Loucy (cell line): ENCODE data around the gene OR10A5.

Experiments used
- EZH2phosphoT487 ChIP-seq: fragments of 200-600 bp; IDR thresholded peaks from 2 replicates; pipeline ENCODE4 v1.6.1; 2018; ENCODE audit warnings: antibody characterized with exemption, mild to moderate bottlenecking, moderate library complexity, borderline replicate concordance
- TF ChIP-seq, protein P1 (sequence below): fragments of 200-600 bp; sonication (generic); conservative IDR thresholded peaks from 2 replicates; pipeline ENCODE4 v1.5.1; 2014; ENCODE audit warnings: mild to moderate bottlenecking, antibody characterized with exemption, low read length

DNA sequence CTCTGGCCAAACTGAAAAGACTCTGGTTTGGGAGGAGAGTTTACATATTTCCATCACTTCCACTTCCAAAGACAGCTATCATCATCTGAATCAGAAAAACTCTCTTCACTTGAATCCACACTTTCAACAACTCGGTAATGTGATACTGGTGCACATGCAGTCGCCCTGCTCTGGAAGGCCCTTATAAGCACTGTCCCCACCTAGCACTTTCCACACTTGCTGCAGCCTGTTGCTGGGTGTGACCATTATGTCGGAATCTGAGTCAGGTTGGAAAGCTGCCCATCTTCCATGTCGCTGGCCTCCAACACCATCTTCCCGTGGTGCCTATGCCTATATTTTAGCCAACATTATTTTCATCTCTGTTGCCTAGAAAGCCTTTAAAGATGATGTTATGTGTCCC lies 1.1 kb upstream of the OR10A5 start:
- TF ChIP-seq, protein P1, sequence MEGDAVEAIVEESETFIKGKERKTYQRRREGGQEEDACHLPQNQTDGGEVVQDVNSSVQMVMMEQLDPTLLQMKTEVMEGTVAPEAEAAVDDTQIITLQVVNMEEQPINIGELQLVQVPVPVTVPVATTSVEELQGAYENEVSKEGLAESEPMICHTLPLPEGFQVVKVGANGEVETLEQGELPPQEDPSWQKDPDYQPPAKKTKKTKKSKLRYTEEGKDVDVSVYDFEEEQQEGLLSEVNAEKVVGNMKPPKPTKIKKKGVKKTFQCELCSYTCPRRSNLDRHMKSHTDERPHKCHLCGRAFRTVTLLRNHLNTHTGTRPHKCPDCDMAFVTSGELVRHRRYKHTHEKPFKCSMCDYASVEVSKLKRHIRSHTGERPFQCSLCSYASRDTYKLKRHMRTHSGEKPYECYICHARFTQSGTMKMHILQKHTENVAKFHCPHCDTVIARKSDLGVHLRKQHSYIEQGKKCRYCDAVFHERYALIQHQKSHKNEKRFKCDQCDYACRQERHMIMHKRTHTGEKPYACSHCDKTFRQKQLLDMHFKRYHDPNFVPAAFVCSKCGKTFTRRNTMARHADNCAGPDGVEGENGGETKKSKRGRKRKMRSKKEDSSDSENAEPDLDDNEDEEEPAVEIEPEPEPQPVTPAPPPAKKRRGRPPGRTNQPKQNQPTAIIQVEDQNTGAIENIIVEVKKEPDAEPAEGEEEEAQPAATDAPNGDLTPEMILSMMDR = no peak
- no peak for TF ChIP-seq EZH2phosphoT487
